ENCODE results near the gene LONP1.
"Not testable (repeated sequence)": the region's sequence is repeated elsewhere in the genome, so short reads cannot be mapped to it uniquely, and the experiment has no call there.

LONP1 gene

GRCh38 chr19:5719961-5720790 is at the start of gene LONP1, which contains the start of gene CATSPERD:
Gene LONP1, minus strand, starts transcription at chr19:5720146. Its CDS starts 14 bp downstream, at chr19:5720132.
Gene CATSPERD, plus strand, starts transcription at chr19:5720637. Its CDS starts 101 bp downstream, at chr19:5720738.
- peak; percentile 97 for DNase-seq (ENCODE audit: low read depth)

- DNase-seq (ENCODE audit: low read depth): no peak
Observed at GRCh38 chr19:5767949-5768348, 48.0 kb upstream of the LONP1 start.

GRCh38 chr19:5765220-5765619 is 45.3 kb upstream of the LONP1 start:
- no peak for DNase-seq (ENCODE audit: low read depth)

- DNase-seq (ENCODE audit: low read depth): no peak
Observed at GRCh38 chr19:5762608-5763217, 42.8 kb upstream of the LONP1 start.

- DNase-seq (ENCODE audit: low read depth): no peak
Observed at GRCh38 chr19:5753743-5754142, 33.8 kb upstream of the LONP1 start.

- no peak for DNase-seq (ENCODE audit: low read depth)
Observed at GRCh38 chr19:5751709-5752108, 31.8 kb upstream of the LONP1 start.

- DNase-seq (ENCODE audit: low read depth): no peak
Observed at GRCh38 chr19:5749505-5749904, 29.6 kb upstream of the LONP1 start.

GRCh38 chr19:5748920-5749319 is 29.0 kb upstream of the LONP1 start:
- DNase-seq (ENCODE audit: low read depth): not testable (repeated sequence)

GRCh38 chr19:5744999-5745398 is 25.1 kb upstream of the LONP1 start:
- DNase-seq (ENCODE audit: low read depth): not testable (repeated sequence)

- DNase-seq (ENCODE audit: low read depth): no peak
Observed at GRCh38 chr19:5743630-5744029, 23.7 kb upstream of the LONP1 start.

- DNase-seq (ENCODE audit: low read depth): no peak
Observed at GRCh38 chr19:5742051-5742450, 22.1 kb upstream of the LONP1 start.

GRCh38 chr19:5738423-5738822 is 18.5 kb upstream of the LONP1 start:
- DNase-seq (ENCODE audit: low read depth): no peak

GRCh38 chr19:5733172-5733571 is 13.2 kb upstream of the LONP1 start:
- not testable (repeated sequence) for DNase-seq (ENCODE audit: low read depth)

- no peak for DNase-seq (ENCODE audit: low read depth)
Observed at GRCh38 chr19:5727453-5728050, 7.6 kb upstream of the LONP1 start.

GRCh38 chr19:5719274-5719960 is 529 bp downstream of the LONP1 start:
- DNase-seq (ENCODE audit: low read depth): no peak

GRCh38 chr19:5718579-5719273 is 1.2 kb downstream of the LONP1 start:
- DNase-seq (ENCODE audit: low read depth): peak; percentile 29

GRCh38 chr19:5718037-5718578 is 1.8 kb downstream of the LONP1 start:
- no peak for DNase-seq (ENCODE audit: low read depth)

GRCh38 chr19:5717215-5717935 is 2.6 kb downstream of the LONP1 start:
- no peak for DNase-seq (ENCODE audit: low read depth)

- DNase-seq (ENCODE audit: low read depth): no peak
Observed at GRCh38 chr19:5714816-5715215, 5.1 kb downstream of the LONP1 start.

- no peak for DNase-seq (ENCODE audit: low read depth)
Observed at GRCh38 chr19:5713228-5713627, 6.7 kb downstream of the LONP1 start.

- DNase-seq (ENCODE audit: low read depth): no peak
Observed at GRCh38 chr19:5711713-5712161, 8.2 kb downstream of the LONP1 start.
